GM19035 (cell line): Measurements from ENCODE around the gene NRIP3.

ENCODE experiments used
- ATAC-seq: cut with Tn5 transposase; IDR thresholded peaks from one replicate; pipeline ENCODE4 v1.9.1; 2021; ENCODE audit not compliant: unreplicated experiment

NRIP3 gene

DNA sequence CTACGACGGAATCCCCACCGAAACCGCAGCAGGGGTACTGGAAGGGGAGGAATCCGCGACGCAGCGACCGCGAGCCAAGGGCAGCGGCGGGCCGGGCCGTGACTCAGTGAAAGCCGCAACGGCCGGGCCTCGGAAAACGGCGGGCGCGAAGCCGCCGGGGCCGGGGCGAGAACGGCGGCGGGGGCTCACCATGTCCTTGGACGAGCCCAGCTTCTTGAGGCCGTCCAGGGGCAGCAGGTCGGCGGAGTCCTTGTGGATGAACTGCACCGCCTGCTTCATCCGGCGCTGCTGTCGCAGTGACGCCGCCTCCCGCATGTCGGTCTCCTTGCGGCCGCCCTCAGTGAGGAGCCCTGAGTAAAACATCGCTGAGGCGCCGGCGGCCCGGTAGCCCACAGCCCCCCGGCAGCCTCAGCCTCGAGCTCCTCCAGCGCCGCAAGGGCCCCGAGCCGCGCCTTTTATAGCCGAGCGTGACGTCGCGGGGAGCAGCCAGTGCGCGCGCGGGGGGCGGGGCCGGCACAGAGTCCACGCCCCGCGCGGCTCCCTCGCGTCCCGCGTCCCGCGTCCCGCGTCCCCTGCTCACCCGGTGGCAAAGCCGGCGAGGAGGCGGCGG, at the start of gene NRIP3:
NRIP3 (minus strand) TSS at position 429 of the 610 bp plus-strand sequence; CDS start at position 363, 66 bp downstream.
- ATAC-seq = no peak

DNA sequence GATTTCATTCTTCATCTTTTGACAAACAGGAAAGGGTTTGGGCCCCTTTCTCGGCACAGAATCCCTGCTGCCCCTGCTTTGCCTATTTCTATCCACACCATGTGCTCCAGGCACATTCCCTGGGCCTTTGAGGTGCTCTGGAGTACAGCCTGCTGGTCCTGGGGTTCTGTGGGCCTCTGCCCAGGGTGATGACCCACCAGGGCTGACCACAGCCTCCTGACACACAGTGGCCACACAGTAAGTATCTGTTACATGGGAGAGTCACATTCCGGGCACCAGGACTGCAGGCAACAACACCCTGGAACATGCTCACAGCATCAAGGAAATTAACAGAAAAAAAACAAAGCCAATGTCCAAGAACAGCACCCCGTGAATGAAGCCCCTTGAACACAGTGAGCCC, 48.5 kb upstream of the NRIP3 start:
- no peak for ATAC-seq

DNA sequence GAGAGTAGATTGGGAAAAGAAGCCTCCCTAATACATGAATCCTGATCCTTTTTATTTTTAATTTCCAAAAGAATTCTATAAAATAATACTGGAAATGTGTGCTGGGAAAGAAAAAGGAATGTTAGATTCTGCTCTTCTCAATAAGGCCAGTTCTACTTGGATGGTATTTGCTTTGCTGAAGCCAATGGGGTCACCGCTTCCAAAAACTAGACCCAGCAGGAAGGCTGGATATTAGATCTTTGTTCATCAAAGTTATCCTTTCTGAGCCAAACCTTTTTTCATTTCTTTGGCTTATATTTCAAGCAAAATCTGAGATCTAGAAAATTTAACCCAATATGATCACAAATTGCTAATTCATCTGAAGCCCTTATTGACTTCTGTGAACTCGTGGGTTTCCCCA, 46.2 kb upstream of the NRIP3 start:
- ATAC-seq = no peak

DNA sequence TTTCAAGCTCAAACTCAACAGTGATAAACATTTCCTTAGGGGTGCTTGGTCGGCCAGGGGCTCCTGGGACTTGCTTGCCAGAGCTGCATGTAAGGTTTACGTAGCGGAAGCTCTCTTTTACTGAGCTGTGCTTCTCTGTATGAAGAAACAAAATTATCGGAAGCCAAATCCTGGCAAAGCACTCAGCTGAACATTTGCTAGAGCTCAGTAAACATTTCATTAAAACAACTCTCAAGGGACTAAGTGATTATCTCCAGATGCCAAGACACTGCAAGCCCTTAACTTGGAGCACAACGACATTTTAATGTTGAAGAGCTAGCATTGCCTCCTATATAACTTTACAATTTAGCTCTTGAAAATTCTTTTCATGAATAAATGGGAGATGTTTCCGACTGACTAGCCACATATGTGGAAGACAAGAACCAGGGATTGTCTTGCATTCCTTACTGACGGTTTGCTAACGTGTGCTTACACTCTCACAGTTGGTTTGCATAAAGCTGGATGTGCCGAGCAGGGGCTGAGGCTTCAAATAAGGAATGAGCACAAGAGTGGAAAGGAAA, 44.2 kb upstream of the NRIP3 start:
- ATAC-seq = no peak

DNA sequence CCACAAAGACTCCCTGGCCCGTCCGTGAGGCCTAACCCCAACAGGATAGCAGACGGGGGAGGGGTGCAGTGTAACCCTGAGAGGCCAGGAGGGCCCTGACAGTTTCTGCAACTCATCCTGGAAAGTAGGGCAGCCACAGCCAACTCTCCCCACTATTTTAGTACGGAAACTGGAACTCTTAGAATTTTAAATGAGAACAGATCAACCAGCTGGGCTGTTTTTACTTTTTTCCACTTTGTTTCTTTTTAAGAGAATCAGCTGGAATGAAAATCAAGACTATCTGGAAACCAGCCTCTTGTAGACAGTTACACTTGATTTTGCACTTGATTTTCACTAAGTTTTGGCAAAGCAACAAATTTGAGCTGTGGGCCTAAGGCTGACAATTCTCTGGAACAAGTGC, 42.7 kb upstream of the NRIP3 start:
- no peak for ATAC-seq

DNA sequence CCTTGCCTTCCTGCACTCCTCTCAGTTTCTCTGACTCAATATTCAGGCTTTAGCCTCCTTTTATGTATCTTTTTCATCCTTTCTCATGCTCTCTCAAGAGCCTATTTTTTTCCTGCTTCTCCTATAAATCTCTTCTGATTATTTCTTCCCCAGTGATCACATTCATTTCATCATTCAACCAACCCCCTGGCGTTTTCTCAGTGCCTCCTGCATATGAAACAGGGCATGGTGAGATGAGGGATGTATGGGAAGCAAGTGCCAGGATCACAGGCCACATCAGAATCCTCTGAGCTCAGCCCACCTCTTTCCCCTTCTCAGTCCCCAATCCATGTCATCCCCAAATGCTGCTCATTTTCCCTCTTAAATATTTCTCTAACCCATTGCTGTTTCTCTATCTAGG, 38.7 kb upstream of the NRIP3 start:
- no peak for ATAC-seq

DNA sequence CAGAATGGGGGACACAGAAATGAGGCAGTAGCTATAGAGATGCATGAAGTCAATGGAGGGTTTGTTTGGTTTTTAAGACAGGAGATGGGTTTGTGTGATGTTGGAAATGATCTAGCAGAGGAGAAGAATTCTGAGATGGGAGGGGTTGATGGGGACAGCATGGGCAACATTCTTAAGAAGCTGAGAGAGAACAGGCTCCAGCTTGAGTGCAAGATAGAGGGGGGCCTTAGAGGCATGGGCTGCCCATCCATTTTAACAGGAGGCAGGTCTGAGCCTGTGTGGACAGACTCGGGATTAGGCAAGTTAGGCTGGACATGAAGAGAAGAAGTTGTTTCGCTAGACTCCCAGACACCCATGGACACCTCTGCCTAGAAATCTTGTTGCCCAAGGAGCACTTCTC, 37.9 kb upstream of the NRIP3 start:
- ATAC-seq = no peak

DNA sequence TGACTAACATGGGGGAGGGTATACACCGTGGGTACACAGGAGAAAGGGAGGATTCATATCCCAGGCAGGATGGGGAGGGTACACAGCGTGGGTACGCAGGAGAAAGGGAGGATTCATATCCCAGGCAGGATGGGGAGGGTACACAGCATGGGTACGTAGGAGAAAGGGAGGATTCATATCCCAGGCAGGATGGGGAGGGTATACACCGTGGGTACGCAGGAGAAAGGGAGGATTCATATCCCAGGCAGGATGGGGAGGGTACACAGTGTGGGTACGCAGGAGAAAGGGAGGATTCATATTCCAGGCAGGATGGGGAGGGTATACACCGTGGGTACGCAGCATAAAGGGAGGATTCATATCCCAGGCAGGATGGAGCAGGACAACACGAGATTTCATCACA, 36.6 kb upstream of the NRIP3 start:
- ATAC-seq = no peak

DNA sequence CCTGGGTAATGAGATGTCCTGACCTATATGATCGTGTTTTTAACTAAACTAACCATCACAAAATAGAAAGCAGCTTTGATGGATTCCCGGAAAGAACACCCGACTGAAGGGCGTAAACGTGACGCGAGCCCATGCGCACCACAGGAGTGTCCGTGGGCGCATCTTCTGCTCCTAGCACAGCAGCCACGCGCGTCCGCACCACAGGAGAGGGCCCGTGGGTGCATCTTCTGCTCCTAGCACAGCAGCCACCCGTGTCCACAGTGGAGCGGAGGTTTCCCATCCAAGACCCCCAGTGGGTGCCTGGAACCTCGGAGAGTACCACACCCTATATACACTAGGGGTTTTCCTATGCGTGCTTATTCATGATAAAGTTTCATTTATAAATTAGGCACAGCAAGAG, 36.1 kb upstream of the NRIP3 start:
- ATAC-seq = no peak

DNA sequence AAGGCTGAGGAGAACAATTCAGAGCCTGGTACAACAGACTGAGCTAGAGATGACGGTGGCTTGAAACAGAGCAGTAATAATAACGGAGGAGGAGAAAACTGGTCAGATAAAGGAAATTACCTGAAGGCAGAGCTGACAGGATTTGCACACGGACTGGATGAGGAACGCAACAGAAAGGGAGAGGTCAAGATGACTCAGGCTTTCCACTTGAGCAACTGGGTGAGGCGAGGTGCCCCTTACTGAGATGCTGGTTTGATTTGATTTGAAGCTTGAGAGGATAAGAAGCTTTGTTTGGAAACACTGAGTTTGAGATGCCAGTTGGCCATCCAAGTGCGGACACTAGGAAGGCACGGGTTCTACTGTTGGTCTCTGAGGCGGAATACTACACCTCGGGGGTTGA, 35.4 kb upstream of the NRIP3 start:
- no peak for ATAC-seq

DNA sequence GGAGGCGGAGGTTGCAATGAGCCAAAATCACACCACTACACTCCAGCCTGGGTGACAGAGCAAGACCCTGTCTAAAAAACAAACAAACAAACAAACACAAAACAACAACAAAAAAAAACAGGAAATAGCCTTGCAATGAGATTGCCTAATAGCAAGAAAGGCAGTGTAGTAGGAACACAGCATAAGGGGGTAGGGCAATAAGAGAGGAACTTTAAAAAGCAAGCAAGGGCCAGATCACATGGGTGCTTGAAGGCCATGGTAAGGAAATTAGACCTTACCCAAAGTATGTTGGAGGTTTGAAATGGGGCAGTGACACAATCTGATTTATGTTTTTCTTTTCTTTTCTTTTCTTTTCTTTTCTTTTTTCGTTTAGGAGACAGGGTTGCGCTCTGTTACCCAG, 34.7 kb upstream of the NRIP3 start:
- no peak for ATAC-seq

DNA sequence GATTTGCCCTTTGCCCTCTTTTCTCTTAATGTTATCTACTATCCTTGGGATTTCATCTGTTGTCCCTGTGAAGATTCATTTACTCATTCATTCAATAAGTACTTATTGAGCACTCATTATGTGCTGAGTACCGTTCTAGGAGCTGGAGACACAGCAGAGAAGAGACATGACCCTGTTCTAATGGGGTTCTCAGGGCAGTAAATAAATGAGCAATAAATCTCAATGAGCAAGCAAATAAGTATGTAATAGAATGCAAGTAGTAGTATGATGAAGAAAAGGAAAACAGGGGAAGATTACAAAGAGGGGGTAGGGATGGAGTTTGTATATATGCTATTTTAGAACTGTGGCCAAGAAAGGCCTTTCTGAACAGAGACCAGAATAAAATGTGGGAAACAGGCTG, 34.2 kb upstream of the NRIP3 start:
- no peak for ATAC-seq

DNA sequence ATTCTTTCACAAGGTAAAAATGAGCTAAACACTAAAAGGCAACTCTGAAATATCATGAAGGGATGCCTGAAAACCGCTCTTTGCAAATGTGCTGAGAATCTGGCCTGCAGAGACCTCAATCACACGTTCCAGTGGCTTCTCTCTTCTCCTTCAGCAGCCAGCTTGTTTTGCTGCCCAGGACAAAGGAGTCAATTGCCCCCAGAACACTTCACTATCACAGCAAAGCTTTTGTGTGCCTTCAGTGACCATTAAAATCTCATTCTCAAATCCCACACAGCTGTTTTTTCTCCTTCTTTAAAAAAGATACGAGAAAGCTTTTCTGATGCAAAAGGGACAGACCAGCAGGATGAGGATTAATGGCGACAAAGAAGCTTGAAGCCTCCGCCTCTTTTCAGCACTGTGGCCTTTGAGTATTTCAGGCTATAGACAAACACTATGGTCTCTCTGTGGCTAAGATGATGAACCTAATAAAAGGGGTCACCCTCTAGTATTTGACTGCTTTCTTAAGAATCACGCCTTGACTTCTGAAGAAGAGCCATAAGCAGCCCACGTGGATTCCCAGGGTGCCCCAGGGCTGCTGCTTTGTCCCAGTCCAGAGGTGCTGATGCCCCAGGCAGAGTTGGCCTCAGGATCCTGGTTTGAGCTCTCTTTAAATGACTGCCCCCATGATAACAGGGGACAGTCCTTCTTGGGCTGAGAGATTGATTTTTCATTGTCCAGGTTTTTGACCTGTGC, 33.4 kb upstream of the NRIP3 start:
- no peak for ATAC-seq

DNA sequence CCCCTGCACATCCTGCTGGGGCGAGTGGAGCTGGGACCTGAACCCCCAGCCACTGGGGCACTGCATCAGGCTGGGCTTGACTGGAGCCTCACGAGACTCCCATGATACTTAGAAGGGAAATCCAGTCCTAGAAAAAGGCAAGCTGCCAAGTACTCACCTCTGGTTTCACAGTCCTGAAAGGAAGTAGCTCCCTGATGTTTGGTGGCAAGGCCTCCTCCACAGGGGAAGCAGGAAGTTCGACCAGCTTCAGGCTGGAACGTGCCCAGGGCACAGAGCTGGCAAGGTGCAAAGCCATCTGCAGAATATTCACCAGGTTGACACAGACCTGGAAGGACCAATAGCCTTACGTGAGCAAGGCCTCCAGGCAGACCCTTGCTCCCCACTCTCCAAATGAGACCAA, 26.8 kb upstream of the NRIP3 start:
- no peak for ATAC-seq

DNA sequence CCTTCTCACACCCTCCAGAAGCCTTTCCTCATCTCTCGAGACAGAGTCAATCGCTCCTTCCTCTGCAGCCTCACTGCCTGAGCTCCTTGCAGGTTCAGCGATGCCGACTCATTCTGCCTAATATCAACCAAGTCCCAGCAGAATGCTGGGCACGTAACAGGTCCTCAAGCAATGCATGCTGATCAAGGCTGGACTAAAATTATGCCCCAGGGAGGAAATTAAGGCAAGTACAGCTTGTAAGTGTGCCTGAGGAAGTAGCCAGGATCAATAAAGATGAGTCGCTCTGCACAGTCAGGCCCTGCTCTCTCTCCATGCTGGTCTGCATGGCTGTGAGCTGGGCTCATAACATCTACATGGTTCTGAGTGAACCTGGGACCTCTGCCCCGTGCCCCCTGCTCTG, 25.6 kb upstream of the NRIP3 start:
- no peak for ATAC-seq

DNA sequence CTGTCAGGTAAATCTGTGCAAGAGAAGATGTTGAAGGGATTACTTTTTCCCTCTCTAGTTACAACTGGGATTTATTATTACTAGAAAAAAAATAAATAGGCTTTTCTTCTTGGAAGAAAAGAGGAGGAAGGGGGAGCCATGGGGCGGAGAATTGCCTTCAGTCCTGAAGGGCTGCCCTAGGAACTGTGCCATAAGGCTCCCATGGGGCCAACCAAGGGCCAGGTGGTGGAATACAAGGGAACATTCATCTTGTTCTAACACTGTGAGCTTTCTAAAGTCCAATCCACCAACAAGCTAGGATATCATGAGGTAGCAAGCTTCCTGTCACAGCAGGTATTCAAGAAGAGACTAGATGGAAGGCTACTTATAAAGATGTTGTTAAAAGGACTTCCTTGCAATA, 24.8 kb upstream of the NRIP3 start:
- ATAC-seq = no peak

DNA sequence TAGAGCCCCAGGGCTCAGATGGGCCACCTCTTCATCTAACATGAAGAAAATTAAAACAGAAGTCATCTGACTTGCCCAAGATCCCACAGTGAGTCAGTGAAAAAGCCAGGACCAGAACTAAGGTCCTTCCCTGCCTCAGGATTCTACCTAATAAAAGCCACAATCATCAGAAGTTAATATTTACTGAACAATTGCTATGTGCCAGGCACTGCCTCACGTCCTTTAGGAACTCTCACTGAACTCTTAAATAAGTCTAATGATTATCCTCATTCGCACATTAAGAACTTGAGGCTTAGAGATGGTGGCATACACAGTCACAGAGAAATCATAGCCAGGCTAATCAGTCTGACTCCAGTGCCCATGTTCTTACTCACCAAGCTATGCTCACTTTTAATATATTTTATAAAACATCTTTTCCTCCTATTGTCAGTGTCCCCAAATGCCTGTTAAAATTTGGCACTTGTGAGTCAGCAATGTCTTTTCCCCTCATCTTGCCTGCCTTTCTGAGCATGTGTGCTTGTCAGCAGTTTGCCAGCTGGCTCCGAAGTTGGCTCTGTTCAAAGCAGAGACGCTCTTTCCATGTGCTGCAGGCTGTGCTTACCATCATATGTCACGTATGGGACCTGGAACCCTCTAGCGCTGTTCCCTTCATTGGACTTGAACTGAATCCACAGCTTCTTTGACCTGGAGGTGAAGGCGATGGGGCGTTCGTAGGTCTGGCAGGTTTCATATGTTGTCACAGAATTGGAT, 21.5 kb upstream of the NRIP3 start:
- ATAC-seq = no peak

DNA sequence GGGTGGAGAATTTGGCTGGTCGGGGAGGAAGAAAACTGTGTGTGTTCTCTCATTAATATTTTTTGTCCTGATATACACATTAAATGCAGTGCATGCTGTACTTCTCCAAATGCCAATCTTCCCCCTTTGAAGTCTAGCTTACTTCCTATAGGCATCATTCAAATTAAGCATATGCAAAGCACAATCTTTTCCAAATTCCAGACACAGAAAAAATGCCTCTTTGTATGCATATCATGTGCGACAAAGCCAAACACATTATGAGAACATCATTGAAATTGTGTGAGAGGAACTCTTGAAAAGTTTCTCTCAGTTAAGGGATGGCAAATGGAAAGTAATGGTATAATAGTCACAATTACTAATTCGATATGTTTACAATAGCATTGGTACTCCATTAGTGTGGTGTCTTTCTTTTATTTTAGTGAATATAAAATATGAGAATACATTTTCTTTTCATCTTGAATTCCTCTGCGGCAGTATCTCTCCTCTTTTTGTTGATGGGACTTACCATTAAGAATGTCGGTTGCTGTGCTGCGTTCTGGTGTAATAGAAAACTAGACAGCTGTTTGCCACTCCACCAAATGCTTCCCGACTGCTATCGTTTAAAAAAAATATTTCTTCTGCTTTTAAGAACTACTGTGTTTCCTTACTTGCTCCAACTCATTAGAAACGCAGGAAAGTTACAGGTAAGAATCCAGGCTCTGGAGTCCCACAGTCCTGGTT, 19.3 kb upstream of the NRIP3 start:
- no peak for ATAC-seq

DNA sequence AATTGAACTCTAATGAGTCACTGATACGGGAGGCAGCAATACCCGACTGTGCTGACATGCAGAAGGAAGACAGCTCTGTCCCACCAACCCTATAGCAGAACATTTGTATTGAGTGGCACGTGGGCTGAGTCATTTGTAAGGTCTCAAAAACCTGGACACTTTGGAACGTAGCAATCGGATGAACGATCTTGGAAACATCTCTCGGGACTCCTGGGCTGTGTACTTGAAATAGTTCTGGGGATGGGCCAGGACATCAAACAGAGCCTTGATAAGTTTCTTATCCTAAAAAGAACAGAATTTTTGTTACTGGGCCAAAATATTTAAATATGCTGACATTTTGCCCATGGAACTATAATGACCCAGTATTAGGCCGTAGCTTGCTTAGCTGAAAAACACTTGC, 17.1 kb upstream of the NRIP3 start:
- no peak for ATAC-seq

DNA sequence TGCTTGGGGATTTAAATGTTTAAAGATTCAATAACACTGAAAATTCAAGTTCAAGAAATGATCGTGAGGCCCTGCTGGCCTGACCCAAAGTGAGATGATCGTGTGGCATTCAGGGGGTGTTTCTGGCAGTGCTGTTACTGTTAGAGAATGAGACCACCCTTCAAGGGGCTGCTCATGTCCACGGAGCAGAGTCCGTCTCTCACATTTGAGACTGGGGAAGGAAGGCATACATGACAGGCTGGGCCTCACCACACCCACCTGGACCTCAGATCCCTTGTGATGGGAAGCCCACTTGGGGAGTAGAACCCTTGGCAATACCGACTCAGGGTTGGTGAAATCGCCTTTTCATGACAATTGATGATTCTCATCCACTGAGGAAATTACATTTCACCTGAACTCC, 16.1 kb upstream of the NRIP3 start:
- no peak for ATAC-seq

DNA sequence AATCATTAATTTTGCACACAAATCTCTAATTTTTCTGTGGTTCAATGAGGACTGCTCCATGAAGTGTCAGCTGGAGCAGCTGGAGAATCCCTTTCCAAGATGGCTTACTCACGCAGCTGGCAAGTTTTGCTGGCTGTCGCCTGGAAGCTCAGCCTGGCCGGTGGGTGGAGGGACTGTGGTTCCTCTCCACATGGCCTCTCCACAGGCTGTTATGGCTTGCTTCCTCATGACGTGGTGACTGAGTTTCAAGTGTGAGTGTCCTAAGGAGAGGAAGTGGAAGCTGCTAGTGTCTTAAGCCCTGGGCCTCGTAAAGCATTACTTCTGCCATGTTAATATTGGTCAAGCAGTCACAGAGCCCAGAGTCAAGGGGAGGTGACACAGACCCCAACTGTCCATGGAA, 14.0 kb upstream of the NRIP3 start:
- no peak for ATAC-seq
